ENCODE measurements around the gene ARMH3.

Gene ARMH3

GRCh38 chr10:101939008-101939648 lies 116.8 kb downstream of the ARMH3 start:
- no peak for DNase-seq (ENCODE audit: low read depth)

GRCh38 chr10:101938305-101939007 lies 117.5 kb downstream of the ARMH3 start:
- no peak for DNase-seq (ENCODE audit: low read depth)

GRCh38 chr10:101935431-101935830 lies 120.5 kb downstream of the ARMH3 start:
- DNase-seq (ENCODE audit: low read depth): no peak

- no peak for DNase-seq (ENCODE audit: low read depth)
Measured at GRCh38 chr10:101934686-101935305, 121.2 kb downstream of the ARMH3 start.

GRCh38 chr10:101933976-101934375 lies 122.0 kb downstream of the ARMH3 start:
- no peak for DNase-seq (ENCODE audit: low read depth)

DNA sequence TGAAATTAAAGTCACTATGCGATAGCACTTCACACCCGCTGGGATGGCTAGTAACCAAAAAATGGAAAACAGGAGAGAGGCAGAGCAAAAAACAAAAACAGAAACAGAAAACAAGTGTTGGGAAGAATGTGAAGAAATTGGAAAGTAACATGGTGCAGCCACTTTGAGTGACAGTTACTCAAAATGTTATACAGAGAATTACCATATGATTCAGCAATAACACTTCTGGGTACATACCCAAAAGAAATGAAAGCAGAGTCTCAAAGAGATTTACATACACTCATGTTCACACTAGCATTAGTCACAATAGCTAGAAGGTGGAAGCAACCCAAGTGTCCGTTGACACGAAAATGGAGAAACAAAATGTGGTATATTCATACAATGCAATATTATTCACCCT lies 123.8 kb downstream of the ARMH3 start:
- no peak for DNase-seq (ENCODE audit: low read depth)

DNA sequence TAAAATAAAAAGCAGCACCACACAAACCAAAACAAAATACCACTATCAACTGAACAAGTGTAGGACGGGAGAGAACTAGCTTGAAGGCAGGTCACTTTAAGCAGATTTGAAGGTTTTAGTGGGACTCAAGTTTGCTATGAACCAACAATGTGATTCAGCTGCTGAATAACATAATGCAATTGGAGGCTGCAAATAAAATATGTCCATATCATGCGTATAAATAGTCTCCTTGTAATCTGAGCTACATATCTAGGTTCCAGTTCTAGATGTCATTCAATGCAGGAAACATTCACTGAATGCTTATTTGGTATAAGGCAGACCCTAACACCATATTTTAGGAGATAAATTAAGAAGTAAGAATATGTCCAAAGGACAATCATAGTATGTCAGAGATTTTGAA lies 130.9 kb downstream of the ARMH3 start:
- DNase-seq (ENCODE audit: low read depth): no peak

DNA sequence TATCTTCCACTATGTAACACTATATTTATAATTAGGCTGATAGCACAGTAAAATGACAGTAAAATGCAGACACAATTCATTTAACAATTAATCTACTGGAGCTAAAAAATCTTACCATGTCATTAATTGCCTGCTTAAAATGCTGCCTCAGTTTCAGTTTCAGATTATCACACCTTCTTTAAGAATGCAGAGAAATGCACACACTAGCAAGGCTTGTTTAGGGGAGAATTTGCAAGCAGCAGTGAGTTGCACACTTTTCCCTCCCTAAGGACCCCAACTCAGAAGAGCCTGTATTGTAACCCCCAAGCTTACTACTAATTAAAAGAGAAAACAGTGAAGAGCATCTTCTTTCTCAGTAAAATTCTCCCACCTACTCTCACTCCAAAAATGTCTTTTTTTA lies 132.7 kb downstream of the ARMH3 start:
- no peak for DNase-seq (ENCODE audit: low read depth)

DNA sequence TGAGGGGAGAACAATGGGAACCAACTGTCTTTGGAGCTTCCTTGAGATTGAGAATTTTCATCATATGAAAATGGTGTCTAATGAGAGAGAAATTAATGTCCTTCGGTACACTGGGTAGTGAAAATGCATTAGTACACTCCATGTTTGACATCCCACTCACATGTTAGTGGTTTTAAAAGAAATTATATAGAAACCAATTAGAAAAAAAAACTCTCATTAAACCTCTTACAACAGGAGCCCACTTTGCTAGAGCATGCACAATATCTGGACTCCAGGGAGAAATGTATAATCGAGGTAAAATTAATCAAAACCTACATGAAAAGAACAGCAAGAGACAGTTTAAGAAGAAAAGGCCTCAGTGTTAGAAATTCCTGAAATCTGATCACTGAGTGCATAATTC lies 133.1 kb downstream of the ARMH3 start:
- no peak for DNase-seq (ENCODE audit: low read depth)

- no peak for DNase-seq (ENCODE audit: low read depth)
Measured at GRCh38 chr10:101920546-101920945, 135.4 kb downstream of the ARMH3 start.

- DNase-seq (ENCODE audit: low read depth): no peak
Measured at GRCh38 chr10:101919026-101919770, 136.8 kb downstream of the ARMH3 start.

GRCh38 chr10:101912561-101913179 lies 143.3 kb downstream of the ARMH3 start:
- DNase-seq (ENCODE audit: low read depth): no peak

DNA sequence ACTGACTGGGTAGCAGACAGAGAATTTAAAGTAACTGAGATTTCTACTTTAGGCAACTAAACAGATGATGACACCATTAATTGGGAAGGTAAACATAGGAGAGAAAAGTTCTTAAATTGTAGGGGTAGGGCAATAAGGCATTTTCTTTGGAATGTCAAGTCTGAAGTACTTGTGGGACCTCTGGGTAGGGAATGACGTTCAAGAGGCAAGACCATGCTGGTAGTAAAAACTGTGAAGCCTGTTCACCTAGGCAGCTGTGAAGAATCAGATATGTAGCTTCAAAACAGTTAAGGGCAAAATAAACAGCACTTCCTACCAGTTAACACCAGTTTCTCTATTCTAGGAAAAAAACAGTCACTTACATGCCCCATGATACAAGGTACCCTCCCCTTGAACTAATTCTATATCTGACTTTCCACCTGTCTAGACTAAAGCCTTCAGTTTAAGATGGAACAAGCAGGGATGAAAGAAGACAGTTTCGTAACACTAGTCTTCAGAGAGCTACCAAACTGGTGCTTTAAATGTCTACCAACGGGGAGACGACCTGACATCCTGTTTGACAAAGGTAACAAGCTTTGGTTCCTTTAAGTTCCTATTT lies 149.3 kb downstream of the ARMH3 start:
- DNase-seq (ENCODE audit: low read depth): no peak

DNA sequence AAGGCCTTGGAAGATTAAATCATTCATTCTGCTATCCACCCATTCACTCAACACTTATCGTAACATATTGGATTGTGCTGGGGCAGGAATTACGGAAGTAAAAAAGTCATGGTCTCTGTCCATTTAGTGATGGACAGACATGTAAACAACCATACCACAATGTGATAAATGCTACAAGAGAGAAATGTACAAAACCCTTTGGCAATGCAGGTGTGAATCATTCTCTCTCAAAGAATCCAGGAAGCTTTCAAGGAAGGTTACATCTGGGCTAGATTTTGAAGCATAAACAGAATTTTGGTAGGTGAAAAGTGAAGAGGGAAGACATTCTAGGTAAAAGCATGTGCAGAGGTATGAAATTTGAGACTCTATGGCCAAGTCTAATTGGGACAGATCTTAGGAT lies 150.7 kb downstream of the ARMH3 start:
- no peak for DNase-seq (ENCODE audit: low read depth)

DNA sequence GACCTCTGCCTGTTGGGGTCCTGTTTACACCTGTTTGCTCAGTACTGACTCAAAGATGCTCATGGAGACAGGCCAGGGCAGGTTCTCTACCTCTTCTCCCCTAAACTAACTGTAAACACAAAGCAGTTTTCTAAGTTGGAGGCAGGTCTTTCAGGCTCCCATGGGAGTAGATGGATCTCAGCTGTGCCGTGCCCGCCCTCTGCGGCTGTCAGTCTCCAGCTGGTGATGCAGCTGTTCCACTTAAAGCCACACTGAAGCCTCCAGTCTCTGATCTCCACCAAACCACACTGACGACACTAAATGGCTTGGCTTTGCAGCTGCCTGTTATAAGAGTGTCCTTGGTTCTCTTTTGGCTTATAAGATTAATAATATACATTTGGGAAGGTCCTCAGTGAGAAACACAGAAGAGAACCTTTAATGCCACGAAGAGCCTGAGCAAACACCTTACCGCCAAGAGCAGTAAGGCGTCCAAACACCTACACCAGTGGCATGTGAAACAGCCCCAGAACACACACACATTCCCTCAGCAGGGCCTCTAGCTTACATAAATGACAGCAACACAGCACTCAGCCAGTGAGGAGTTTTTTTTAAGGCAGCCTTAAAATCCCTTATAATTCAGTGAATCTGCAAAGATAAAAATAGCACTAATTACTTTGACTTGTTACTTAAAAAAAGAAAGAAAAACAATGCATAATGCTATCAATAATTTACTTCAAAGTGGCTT lies 152.0 kb downstream of the ARMH3 start:
- no peak for DNase-seq (ENCODE audit: low read depth)

GRCh38 chr10:101902820-101903145 lies 153.2 kb downstream of the ARMH3 start:
- no peak for DNase-seq (ENCODE audit: low read depth)

DNA sequence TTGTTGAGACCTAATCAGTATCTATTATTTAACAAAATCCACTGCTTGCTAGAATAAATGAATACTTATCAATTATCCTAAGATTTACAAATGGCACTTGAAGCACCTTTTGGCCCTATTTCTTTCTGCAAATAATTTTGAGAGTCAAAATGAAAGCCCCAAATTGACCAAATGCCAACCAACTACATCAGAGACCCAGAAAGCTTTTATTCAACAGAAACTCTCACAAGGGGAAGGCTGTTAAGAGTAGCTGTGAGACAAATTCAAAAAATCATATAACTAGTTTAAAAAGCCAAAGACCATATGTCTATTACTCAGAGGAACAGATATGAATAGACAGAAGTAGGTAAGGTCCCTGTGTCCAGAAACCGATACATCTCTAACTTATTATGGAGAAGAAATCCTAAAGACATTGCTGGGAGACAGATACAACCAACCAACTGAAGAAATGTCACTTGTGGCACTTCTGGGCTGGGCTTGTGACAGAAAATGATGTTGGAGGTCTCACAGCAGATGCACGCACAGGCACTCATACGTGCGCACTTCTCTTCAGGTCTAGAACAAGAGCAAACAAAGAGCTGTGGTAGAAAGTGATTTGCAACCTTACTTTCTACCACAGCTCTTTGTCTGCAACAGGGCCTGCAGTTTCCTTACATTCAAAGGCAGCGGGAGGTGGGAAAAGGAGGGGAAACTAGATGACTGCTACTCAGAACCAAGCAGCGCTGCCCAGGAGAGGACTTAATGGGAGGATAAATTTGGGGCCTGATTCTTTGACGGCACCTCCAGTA lies 153.7 kb downstream of the ARMH3 start:
- no peak for DNase-seq (ENCODE audit: low read depth)

GRCh38 chr10:101901340-101901739 lies 154.6 kb downstream of the ARMH3 start:
- DNase-seq (ENCODE audit: low read depth): no peak

GRCh38 chr10:101897633-101898032 lies 158.3 kb downstream of the ARMH3 start:
- no peak for DNase-seq (ENCODE audit: low read depth)

DNA sequence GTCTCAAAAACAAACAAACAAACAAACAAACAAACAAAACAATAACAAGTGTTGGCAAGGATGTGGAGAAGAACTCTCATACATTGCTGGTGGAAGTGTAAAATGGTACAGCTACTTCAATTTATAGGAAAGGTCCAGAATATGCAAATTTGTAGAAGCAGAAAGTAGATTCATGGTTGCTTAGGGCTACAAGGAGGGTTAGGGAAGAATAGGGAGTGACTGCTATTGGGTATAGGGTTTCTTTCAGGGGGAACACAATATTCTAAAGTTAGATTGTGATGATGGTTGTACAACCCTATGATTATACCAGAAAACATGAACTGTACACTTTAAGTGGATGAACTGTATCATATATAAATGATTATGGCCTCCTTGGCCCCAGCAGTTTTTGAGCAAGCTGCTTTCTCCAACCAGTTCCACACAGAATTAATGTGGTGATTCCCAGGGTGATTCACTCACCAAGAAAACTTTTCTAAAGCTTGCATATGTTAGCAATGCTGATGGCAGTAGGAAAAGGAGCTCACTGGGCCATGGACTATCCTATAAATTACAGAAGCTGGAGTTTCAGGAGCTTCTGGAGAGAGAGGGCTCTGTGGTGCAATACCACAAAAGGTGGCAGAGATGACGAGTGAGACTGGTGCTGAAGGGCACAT lies 159.6 kb downstream of the ARMH3 start:
- no peak for DNase-seq (ENCODE audit: low read depth)

Measured in activated T-cell treated with anti-CD3 and anti-CD28 coated beads for 48 hours (primary cell).